Measurements from ENCODE around the gene VHLL.
A peak's percentile ranks its signal among the peaks of the same experiment; 100 is the strongest.
"Not testable (repeated sequence)": the region's sequence is repeated elsewhere in the genome, so short reads cannot be mapped to it uniquely, and the experiment has no call there.

VHLL gene

GRCh38 chr1:156298852-156299357 is at the start of gene VHLL:
TSS of gene VHLL (minus strand) at chr1:156299307. CDS start at chr1:156299189, 118 bp downstream.
- no peak for DNase-seq

- DNase-seq = no peak
Measured at GRCh38 chr1:156347331-156347730, 48.2 kb upstream of the VHLL start.

GRCh38 chr1:156346636-156347035 is 47.5 kb upstream of the VHLL start:
- DNase-seq = no peak

GRCh38 chr1:156346035-156346434 is 46.9 kb upstream of the VHLL start:
- DNase-seq = not testable (repeated sequence)

GRCh38 chr1:156344409-156344808 is 45.3 kb upstream of the VHLL start:
- no peak for DNase-seq

- DNase-seq = no peak
Measured at GRCh38 chr1:156342166-156342955, 43.3 kb upstream of the VHLL start.

- DNase-seq = peak; percentile 99
Measured at GRCh38 chr1:156338180-156338976, 39.3 kb upstream of the VHLL start, which contains the start of the genes CCT3 and TSACC. TSS of gene CCT3 (minus strand) at chr1:156338292. CDS start at chr1:156338184, 108 bp downstream. TSS of gene TSACC (plus strand) at chr1:156338526. CDS start at chr1:156339758, 1,232 bp downstream.

GRCh38 chr1:156337888-156338179 is 38.7 kb upstream of the VHLL start:
- DNase-seq = no peak

GRCh38 chr1:156337052-156337887 is 38.2 kb upstream of the VHLL start:
- DNase-seq = no peak

- no peak for DNase-seq
Measured at GRCh38 chr1:156336242-156336641, 37.1 kb upstream of the VHLL start.

GRCh38 chr1:156323179-156323578 is 24.1 kb upstream of the VHLL start:
- DNase-seq = not testable (repeated sequence)

GRCh38 chr1:156320560-156320959 is 21.5 kb upstream of the VHLL start:
- DNase-seq = no peak

GRCh38 chr1:156319664-156320063 is 20.6 kb upstream of the VHLL start:
- no peak for DNase-seq

GRCh38 chr1:156316909-156317308 is 17.8 kb upstream of the VHLL start:
- no peak for DNase-seq

GRCh38 chr1:156310962-156311361 is 11.9 kb upstream of the VHLL start:
- DNase-seq = no peak

- no peak for DNase-seq
Measured at GRCh38 chr1:156308078-156308477, 9.0 kb upstream of the VHLL start.

- DNase-seq = no peak
Measured at GRCh38 chr1:156305215-156305614, 6.1 kb upstream of the VHLL start.

- no peak for DNase-seq
Measured at GRCh38 chr1:156303241-156303640, 4.1 kb upstream of the VHLL start.

GRCh38 chr1:156295391-156295947 is 3.6 kb downstream of the VHLL start, which contains the start of gene GLMP:
TSS of gene GLMP (minus strand) at chr1:156295679. CDS start at chr1:156295645, 34 bp downstream.
- DNase-seq = peak; percentile 31

GRCh38 chr1:156293895-156294294 is 5.2 kb downstream of the VHLL start:
- no peak for DNase-seq

- DNase-seq = no peak
Measured at GRCh38 chr1:156293098-156293434, 6.0 kb downstream of the VHLL start.

GRCh38 chr1:156291226-156292061 is 7.7 kb downstream of the VHLL start:
- DNase-seq = peak; percentile 46
